ENCODE data around the gene SLC29A4.

- no peak for TF ChIP-seq EZH2 (IDR thresholded peaks at IDR 0.05)
- TF ChIP-seq EZH2phosphoT487 (IDR thresholded peaks at IDR 0.05), result no peak
These were observed 49.8 kb downstream of the SLC29A4 start for GRCh38 chr7:5332579-5332978.

Data from neural progenitor cell (in vitro differentiated cells).